ENCODE data around the gene NF2. TPM values are rescaled to one million over a fixed set of nuclear protein-coding genes. Genes with fewer than 3 reads are reported as not detected.

The NF2 gene
- total and polyA plus RNA-seq, 2 of the 8 experiments (the other 6 are each of a cell fraction or from before 2014, with no cell fraction given) = 17.6 to 53.6 TPM

DNA sequence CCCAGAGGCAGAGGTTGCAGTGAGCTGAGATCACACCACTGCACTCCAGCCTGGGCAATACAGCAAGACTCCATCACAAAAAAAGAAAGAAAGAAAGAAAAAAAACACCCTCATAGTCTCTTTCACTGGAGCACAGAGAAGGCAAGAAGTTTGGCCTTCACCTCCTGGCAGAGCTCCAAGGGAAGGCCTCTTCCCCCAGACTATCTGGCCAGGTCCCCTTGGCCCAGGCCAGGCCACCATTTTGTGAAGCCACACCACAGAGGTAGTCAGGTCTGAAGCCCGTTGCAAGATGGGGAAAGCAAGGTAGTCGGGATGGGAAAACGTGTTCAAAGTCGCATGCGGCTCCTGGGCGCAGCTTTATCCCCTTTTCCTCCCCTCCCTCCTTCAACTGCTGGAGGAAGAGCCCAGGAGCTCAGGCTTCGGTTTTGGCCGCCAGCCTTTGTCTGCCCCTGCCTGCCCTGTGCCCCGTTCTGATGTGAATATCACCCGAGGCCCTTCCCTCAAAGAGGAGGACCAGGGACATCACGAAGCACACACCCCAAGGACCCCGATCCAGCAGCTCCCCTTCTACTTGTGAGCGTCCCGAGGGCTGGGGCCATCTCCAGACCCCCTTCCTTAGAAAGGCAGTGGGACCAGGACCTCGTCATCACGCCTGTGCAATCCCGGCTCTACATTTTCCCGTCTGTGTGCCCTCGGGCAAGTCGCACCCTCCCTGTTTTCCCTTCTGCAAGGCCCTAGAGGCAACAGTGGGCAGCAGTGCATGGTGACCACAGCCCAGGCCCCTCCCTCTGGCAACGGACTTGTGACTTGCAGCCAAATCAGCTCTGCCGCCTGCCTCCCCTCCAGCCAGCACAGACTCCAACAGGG is 134.1 kb downstream of the NF2 start:
- WGBS, 2 experiments (ENCODE audit: extremely low coverage in 1 of 2, insufficient coverage in 1 of 2, insufficient read length in 1 of 2, insufficient replicate concordance in 2 of 2, low coverage in 1 of 2, low lambda C conversion rate in 2 of 2, missing lambda C conversion rate in 1 of 2) = 89% methylated on average over 20 of the region's 22 CpGs; no CpG with 5 or more reads in 1 of the 2 experiments
- Histone ChIP-seq H4K5ac (ENCODE audit: insufficient read length, low read depth, low read length) (no peak overlapping the region), H3K9me3 (ENCODE audit: insufficient read depth in 2 of 2, low read depth in 1 of 2, low read length in 1 of 2) (no peaks in the 10 kb centered on the region), H2BK5ac (ENCODE audit: low read depth, low read length) (no peak overlapping the region), H3K4me2 (ENCODE audit: insufficient read depth in 1 of 2, low read depth in 2 of 2, low read length in 2 of 2) (no peak overlapping the region), H3K23me2 (ENCODE audit: low read depth, low read length) (no peaks in the 10 kb centered on the region), H2BK120ac (replicated peaks; ENCODE audit: low read depth, low read length) (no peak overlapping the region), H3K4me1 (replicated peaks in 1 of 4; ENCODE audit: control insufficient read depth in 3 of 4, insufficient read depth in 4 of 4, low read length in 3 of 4) (peaks cover 0 to 12% (median 7%) of the 10 kb centered on the region in 4 experiments; a peak in 6 of 7 replicates), H2AFZ (ENCODE audit: low read length) (no peak overlapping the region), H4K20me1 (replicated peaks in 1 of 2; ENCODE audit: control insufficient read depth in 1 of 2, insufficient read depth in 2 of 2, low read length in 2 of 2) (no peaks in the 10 kb centered on the region), H4K91ac (replicated peaks; ENCODE audit: insufficient read length, low read length) (no peak overlapping the region), H3K36me3 (ENCODE audit: control insufficient read depth in 2 of 4, insufficient read depth in 4 of 4, low read length in 3 of 4) (no peaks in the 10 kb centered on the region), H2BK12ac (ENCODE audit: low read depth, low read length) (peak overlapping the region; percentile 39; the same call in 1 of the 2 replicates), H3K27ac (ENCODE audit: low read depth, low read length) (no peak overlapping the region), H4K8ac (ENCODE audit: extremely low read depth, insufficient read depth, low read length) (no peak overlapping the region), H2BK15ac (ENCODE audit: low read length) (no peak overlapping the region), H2AK5ac (ENCODE audit: low read depth, low read length) (no peak overlapping the region), H3K4ac (replicated peaks; ENCODE audit: insufficient read length, low read depth, low read length) (no peak overlapping the region), H3K18ac (ENCODE audit: extremely low read depth, low read length) (peak overlapping the region; percentile 2; the same call in 1 of the 2 replicates), H3K14ac (ENCODE audit: insufficient read length) (no peak overlapping the region), H3K79me2 (ENCODE audit: control insufficient read depth in 1 of 2, insufficient read depth in 2 of 2, low read length in 2 of 2) (no peaks in the 10 kb centered on the region), H3K27me3 (replicated peaks in 1 of 4; ENCODE audit: control insufficient read depth in 3 of 4, extremely low read depth in 1 of 4, insufficient read depth in 3 of 4, low read length in 3 of 4) (no peaks in the 10 kb centered on the region), H3K56ac (replicated peaks; ENCODE audit: insufficient read length, low read depth, low read length) (no peak overlapping the region), H3K9ac (replicated peaks in 1 of 4; ENCODE audit: extremely low read depth in 1 of 4, low read depth in 3 of 4, low read length in 3 of 4) (no peak overlapping the region), H3K23ac (ENCODE audit: insufficient read length) (no peak overlapping the region), H2BK20ac (ENCODE audit: low read length) (no peak overlapping the region), H3K79me1 (ENCODE audit: low read depth, low read length) (no peaks in the 10 kb centered on the region; the same call in 1 of the 2 replicates), H3K4me3 (ENCODE audit: extremely low read depth in 1 of 4, insufficient read depth in 2 of 4, low read depth in 3 of 4, low read length in 4 of 4) (no peak overlapping the region)
- ChIA-PET POLR2A (ENCODE audit: partially characterized antibody) (interaction anchor here (0.7 to 1.8 kb wide), 4 partner anchors 10 to 33 kb away, joined by 3 to 5 read pairs (median 4); no protein-coding TSS in a partner anchor), CTCF (ENCODE audit: partially characterized antibody) (interaction anchor here (0.8 to 1.9 kb wide), 6 partner anchors 11 to 48 kb away, joined by 3 to 6 read pairs (median 4); no protein-coding TSS in a partner anchor)
- DNase-seq (ENCODE audit: low read depth in 1 of 2, low spot score in 2 of 2) (no peak), FAIRE-seq (no peak)
- TF ChIP-seq GTF2F1 (IDR thresholded peaks at IDR 0.05; ENCODE audit: borderline replicate concordance, low read depth, low read length) = no peak
- no peak for TF ChIP-seq SIN3A (conservative IDR thresholded peaks at IDR 0.05 in 1 of 2, IDR thresholded peaks at IDR 0.05 in 1 of 2; ENCODE audit: low read depth in 1 of 2, low read length in 2 of 2)
- no peak for TF ChIP-seq TAF1 (IDR thresholded peaks at IDR 0.05; ENCODE audit: low read depth, low read length)
- TF ChIP-seq POLR2AphosphoS5 (IDR thresholded peaks at IDR 0.05; ENCODE audit: low read depth, low read length) = no peak
- no peak for TF ChIP-seq POU5F1 (IDR thresholded peaks at IDR 0.05; ENCODE audit: low read depth, low read length)
- no peak for TF ChIP-seq NANOG (IDR thresholded peaks at IDR 0.05; ENCODE audit: insufficient read depth, low read depth, low read length, poor library complexity, severe bottlenecking)
- no peak for TF ChIP-seq BACH1 (IDR thresholded peaks at IDR 0.05; ENCODE audit: low read length)
- TF ChIP-seq NRF1 (IDR thresholded peaks at IDR 0.05; ENCODE audit: low read depth, low read length) = no peak
- no peak for TF ChIP-seq RAD21 (IDR thresholded peaks at IDR 0.05 in 1 of 2, conservative IDR thresholded peaks at IDR 0.05 in 1 of 2; ENCODE audit: low read depth in 2 of 2, low read length in 2 of 2)
- no peak for TF ChIP-seq KDM4A (IDR thresholded peaks at IDR 0.05; ENCODE audit: low read depth, low read length, severe bottlenecking)
- TF ChIP-seq RBBP5 (IDR thresholded peaks at IDR 0.05; ENCODE audit: borderline replicate concordance, low read depth, low read length) = no peak
